Posterior vena cava (tissue), 2 donors: ENCODE data around the gene PHPT1. TPM values are rescaled to one million over a fixed set of nuclear protein-coding genes. Genes with fewer than 3 reads are reported as not detected.
"Not testable (repeated sequence)": the region's sequence is repeated elsewhere in the genome, so short reads cannot be mapped to it uniquely, and the experiment has no call there.

ENCODE experiments used
- DNase-seq: peaks from one replicate; pipeline ENCODE4 v3.0.0-alpha.2; 2020; ENCODE audit warnings: low spot score
- intact Hi-C, 2 donors: fragments of 100-400 bp; cut with DNase I; formaldehyde crosslinking; loops; one replicate each; pipeline versions ENCODE4 v1.14.1 to v1.14.2; 2022 to 2023
- total RNA-seq, 2 donors: library from RNA; stranded (reverse); fragmentation: NEBNext Ultra II Directional; extraction: Animal tissue kit (Norgen Biotek cat#: 25700); gene quantifications; one replicate each; pipeline ENCODE4 v1.2.1, GENCODE V29; 2021
- donor health status: DM: yes; HTN: yes; CAD: no.
- donor health status: DM: yes; HTN: yes; CAD: no.

The PHPT1 gene
- total RNA-seq, 2 donors from 2014 or later, result 71.7 to 87.9 TPM

- intact Hi-C loops, result no loop called here
- no peak for DNase-seq
Measured at GRCh38 chr9:136865768-136866103, 16.5 kb downstream of the PHPT1 start.

- DNase-seq, intact Hi-C loops: not testable (repeated sequence)
Measured at GRCh38 chr9:136866898-136867421, 17.8 kb downstream of the PHPT1 start.

GRCh38 chr9:136867480-136867879, 18.3 kb downstream of the PHPT1 start:
- no peak for DNase-seq
- intact Hi-C loops, result no loop called here

GRCh38 chr9:136867917-136868316, 18.7 kb downstream of the PHPT1 start:
- intact Hi-C loops, result no loop called here
- no peak for DNase-seq

GRCh38 chr9:136868644-136869043, 19.4 kb downstream of the PHPT1 start:
- intact Hi-C loops, result no loop called here
- no peak for DNase-seq

GRCh38 chr9:136869611-136870010, 20.4 kb downstream of the PHPT1 start:
- DNase-seq, intact Hi-C loops: not testable (repeated sequence)

GRCh38 chr9:136875155-136875554, 25.9 kb downstream of the PHPT1 start:
- intact Hi-C loops, result no loop called here
- DNase-seq, result no peak

- intact Hi-C loops, result no loop called here
Measured at GRCh38 chr9:136876476-136876875, 27.3 kb downstream of the PHPT1 start.

GRCh38 chr9:136880651-136881050, 31.4 kb downstream of the PHPT1 start:
- intact Hi-C loops, result no loop called here
- DNase-seq, result no peak

More at GRCh38 chr9:136876476-136876875, 27.3 kb downstream of the PHPT1 start:
- no peak for DNase-seq

- intact Hi-C loops, result no loop called here
- DNase-seq, result no peak
Measured at GRCh38 chr9:136881691-136882108, 32.5 kb downstream of the PHPT1 start.

- DNase-seq, result peak; percentile 90
- intact Hi-C loops, result no loop called here
Measured at GRCh38 chr9:136882109-136882946, 33.1 kb downstream of the PHPT1 start.

GRCh38 chr9:136882947-136883283, 33.7 kb downstream of the PHPT1 start:
- intact Hi-C loops, DNase-seq: not testable (repeated sequence)

- intact Hi-C loops, DNase-seq: not testable (repeated sequence)
Measured at GRCh38 chr9:136883670-136884069, 34.5 kb downstream of the PHPT1 start.

GRCh38 chr9:136885950-136886578, 36.9 kb downstream of the PHPT1 start, which contains the start of gene TRAF2:
Gene TRAF2, plus strand, starts transcription at chr9:136886516. Its CDS starts 12,225 bp downstream, at chr9:136898741.
- peak; percentile 99 for DNase-seq
- intact Hi-C loops, result loop anchor here in 1 of 2 donors (5.0 kb wide), 1 partner anchor 56 kb away; the partner anchor contains the start of gene FBXW5

GRCh38 chr9:136886610-136887597, 37.7 kb downstream of the PHPT1 start:
- no peak for DNase-seq
- intact Hi-C loops, result loop anchor here in 1 of 2 donors (5.0 kb wide), 1 partner anchor 55 kb away; the partner anchor contains the start of gene FBXW5

GRCh38 chr9:136888454-136888853, 39.2 kb downstream of the PHPT1 start:
- DNase-seq, result no peak
- intact Hi-C loops, result loop anchor here in 1 of 2 donors (5.0 kb wide), 1 partner anchor 54 kb away; the partner anchor contains the start of gene FBXW5

GRCh38 chr9:136889858-136890257, 40.6 kb downstream of the PHPT1 start:
- no peak for DNase-seq
- intact Hi-C loops, result loop anchor here in 1 of 2 donors (5.0 kb wide), 1 partner anchor 52 kb away; the partner anchor contains the start of gene FBXW5

- intact Hi-C loops, result no loop called here
- no peak for DNase-seq
Measured at GRCh38 chr9:136890661-136891060, 41.5 kb downstream of the PHPT1 start.

- intact Hi-C loops, result no loop called here
- no peak for DNase-seq
Measured at GRCh38 chr9:136896027-136896426, 46.8 kb downstream of the PHPT1 start.
